ENCODE data around the gene GCGR. TPM values are rescaled to one million over a fixed set of nuclear protein-coding genes. Genes with fewer than 3 reads are reported as not detected.

Gene GCGR
- total and polyA plus RNA-seq, 2 of the 13 experiments (the other 11 are each of a cell fraction or from before 2014, with no cell fraction given): 0.04 to 0.13 TPM

- TF ChIP-seq NONO (IDR thresholded peaks at IDR 0.05): no peak
- 0 out of 2 replicates have a peak, but pooled peaks have one; percentile 25 for TF ChIP-seq NONO (CRISPR knock-in tag; conservative IDR thresholded peaks at IDR 0.05)
- no peak for TF ChIP-seq FOSL1 (CRISPR knock-in tag; IDR thresholded peaks at IDR 0.05; ENCODE audit: borderline replicate concordance)
- TF ChIP-seq, protein P1, sequence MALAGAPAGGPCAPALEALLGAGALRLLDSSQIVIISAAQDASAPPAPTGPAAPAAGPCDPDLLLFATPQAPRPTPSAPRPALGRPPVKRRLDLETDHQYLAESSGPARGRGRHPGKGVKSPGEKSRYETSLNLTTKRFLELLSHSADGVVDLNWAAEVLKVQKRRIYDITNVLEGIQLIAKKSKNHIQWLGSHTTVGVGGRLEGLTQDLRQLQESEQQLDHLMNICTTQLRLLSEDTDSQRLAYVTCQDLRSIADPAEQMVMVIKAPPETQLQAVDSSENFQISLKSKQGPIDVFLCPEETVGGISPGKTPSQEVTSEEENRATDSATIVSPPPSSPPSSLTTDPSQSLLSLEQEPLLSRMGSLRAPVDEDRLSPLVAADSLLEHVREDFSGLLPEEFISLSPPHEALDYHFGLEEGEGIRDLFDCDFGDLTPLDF (CRISPR knock-in tag; IDR thresholded peaks at IDR 0.05): no peak
- TF ChIP-seq ZBTB21 (CRISPR knock-in tag; IDR thresholded peaks at IDR 0.05): no peak
- no peak for TF ChIP-seq MLLT10 (CRISPR knock-in tag; IDR thresholded peaks at IDR 0.05)
- TF ChIP-seq PHB2 (IDR thresholded peaks at IDR 0.05; ENCODE audit: partially characterized antibody): no peak
- TF ChIP-seq AFF4 (CRISPR knock-in tag; IDR thresholded peaks at IDR 0.05): no peak
- no peak for TF ChIP-seq RBM39 (IDR thresholded peaks at IDR 0.05; ENCODE audit: low read depth, low read length, poor library complexity, severe bottlenecking)
- TF ChIP-seq MAZ (IDR thresholded peaks at IDR 0.05; ENCODE audit: borderline replicate concordance, low read depth, low read length): no peak
- TF ChIP-seq MAZ (CRISPR knock-in tag; IDR thresholded peaks at IDR 0.05; ENCODE audit: low read depth): peak; percentile 23; the same call in 1 of the 2 replicates
- TF ChIP-seq, protein P2, sequence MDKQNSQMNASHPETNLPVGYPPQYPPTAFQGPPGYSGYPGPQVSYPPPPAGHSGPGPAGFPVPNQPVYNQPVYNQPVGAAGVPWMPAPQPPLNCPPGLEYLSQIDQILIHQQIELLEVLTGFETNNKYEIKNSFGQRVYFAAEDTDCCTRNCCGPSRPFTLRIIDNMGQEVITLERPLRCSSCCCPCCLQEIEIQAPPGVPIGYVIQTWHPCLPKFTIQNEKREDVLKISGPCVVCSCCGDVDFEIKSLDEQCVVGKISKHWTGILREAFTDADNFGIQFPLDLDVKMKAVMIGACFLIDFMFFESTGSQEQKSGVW (CRISPR knock-in tag; IDR thresholded peaks at IDR 0.05; ENCODE audit: borderline replicate concordance): no peak
- TF ChIP-seq ZNF567 (CRISPR knock-in tag; IDR thresholded peaks at IDR 0.05; ENCODE audit: borderline replicate concordance): no peak
- no peak for TF ChIP-seq ARID5B (CRISPR knock-in tag; IDR thresholded peaks at IDR 0.05)
- 0 out of 2 replicates have a peak, but pooled peaks have one; percentile 6 for TF ChIP-seq ZNF768 (CRISPR knock-in tag; IDR thresholded peaks at IDR 0.05)
- no peak for TF ChIP-seq ZNF20 (CRISPR knock-in tag; IDR thresholded peaks at IDR 0.05)
- TF ChIP-seq MEIS1 (CRISPR knock-in tag; IDR thresholded peaks at IDR 0.05; ENCODE audit: borderline replicate concordance): no peak
These were observed 37.2 kb downstream of the GCGR start (continued) for GRCh38 chr17:81840826-81841778.

All from HepG2 (cell line).